GM21737 (cell line): ENCODE measurements around the gene ANKDD1B.
"Not testable (repeated sequence)": the region's sequence is repeated elsewhere in the genome, so short reads cannot be mapped to it uniquely, and the experiment has no call there.

Experiments used
- ATAC-seq: cut with Tn5 transposase; IDR thresholded peaks from one replicate; pipeline ENCODE4 v1.9.1; 2021; ENCODE audit warnings: mild to moderate bottlenecking, moderate library complexity; ENCODE audit not compliant: unreplicated experiment

The ANKDD1B gene

DNA sequence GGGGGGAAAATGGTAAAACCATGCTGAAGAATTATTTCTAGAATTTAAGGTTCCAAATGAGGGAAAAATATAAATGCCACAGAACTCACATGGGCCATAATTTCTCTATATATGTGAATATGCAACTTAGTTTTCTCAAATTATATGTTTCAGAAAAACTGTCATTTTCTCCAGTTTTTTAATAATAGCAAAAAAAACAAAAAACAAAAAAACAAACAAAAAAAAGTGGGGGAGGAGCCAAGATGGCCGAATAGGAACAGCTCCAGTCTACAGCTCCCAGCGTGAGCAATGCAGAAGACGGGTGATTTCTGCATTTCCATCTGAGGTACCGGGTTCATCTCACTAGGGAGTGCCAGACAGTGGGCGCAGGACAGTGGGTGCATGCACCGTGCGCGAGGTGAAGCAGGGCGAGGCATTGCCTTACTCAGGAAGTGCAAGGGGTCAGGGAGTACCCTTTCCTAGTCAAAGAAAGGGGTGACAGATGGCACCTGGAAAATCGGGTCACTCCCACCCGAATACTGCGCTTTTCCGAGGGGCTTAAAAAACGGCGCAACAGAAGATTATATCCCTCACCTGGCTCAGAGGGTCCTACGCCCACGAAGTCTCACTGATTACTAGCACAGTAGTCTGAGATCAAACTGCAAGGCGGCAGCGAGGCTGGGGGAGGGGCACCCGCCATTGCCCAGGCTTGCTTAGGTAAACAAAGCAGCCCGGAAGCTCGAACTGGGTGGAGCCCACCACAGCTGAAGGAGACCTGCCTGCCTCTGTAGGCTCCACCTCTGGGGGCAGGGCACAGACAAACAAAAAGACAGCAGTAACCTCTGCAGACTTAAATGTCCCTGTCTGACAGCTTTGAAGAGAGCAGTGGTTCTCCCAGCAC lies 84.5 kb downstream of the ANKDD1B start:
- not testable (repeated sequence) for ATAC-seq

DNA sequence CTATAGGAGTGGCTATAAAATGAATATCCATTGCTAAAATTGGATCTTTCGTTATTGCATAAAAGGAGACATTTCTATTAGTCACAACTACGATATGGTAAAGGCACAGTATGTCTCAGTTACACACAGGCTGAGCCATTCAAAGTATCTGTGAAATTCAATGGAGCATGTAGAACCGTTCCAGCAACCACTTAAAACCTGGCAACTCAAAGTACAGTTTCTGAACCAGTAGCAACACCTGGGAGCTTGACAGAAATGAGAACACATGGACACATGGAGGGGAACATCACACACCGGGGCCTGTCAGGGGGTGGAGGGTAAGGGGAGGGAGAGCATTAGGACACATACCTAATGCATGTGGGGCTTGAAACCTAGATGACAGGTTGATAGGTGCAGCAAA lies 90.6 kb downstream of the ANKDD1B start:
- ATAC-seq = no peak

DNA sequence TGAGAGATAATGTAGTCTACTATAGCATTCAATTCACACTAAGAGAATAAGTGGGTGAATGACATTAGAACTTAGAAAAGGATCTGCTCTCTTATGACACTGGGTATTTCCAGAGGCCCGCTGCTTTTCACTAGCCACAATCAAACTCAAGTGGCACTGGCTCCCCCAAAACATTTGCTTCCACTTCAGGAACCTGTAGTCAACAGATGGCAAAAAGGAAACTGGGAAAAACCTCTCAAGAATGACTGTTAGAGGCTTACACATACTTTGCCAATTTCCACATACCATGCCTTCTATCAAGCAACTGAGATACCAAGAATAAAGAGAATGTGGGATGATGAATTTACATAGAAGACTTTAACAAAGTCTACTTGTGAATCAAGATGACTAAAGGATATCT lies 94.8 kb downstream of the ANKDD1B start:
- ATAC-seq = no peak

DNA sequence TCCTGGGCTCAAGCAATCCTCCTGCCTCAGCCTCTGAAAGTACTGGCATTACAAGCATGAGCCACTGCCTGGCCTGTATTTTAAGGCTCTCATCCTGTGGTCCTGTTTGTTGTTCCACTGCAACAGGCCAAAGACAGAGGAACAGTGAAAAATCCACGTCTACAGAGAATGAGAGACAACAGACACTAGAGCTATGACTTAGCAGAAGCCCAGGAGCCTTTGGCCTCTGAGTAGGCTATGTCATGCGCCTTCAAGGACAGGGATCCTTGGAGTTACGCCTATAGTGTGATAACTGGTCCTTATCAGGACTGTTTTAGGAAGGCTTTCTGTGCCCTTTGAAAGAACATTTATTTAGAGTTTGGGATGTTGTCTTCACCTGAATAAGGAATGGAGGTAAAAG lies 95.5 kb downstream of the ANKDD1B start:
- ATAC-seq = no peak

DNA sequence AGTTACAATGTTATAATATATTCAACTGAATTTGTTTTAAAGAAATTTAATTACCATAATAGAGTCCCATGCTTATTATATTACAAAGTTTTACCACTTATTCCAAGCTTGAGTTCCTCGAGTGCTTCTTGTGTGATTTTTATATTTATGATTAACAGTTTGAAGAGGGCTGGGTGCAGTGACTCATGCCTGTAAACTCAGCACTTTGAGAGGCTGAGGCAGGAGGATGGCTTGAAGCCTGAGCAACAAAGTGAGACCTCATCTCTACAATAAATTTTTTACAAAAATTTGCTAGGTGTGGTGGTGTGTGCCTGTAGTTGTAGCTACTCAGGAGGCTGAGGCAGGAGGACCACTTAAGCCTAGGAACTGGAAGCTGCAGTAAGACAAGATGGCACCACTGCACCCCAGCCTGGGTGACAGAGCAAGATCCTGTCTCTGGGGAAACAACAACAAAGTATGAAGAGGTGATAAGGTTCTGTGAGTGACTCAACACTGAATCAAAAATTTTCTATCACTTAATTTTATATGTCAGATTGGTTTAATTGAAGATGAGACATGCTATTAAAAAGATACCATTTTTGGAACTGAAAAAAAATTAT lies 96.8 kb downstream of the ANKDD1B start:
- ATAC-seq = no peak

DNA sequence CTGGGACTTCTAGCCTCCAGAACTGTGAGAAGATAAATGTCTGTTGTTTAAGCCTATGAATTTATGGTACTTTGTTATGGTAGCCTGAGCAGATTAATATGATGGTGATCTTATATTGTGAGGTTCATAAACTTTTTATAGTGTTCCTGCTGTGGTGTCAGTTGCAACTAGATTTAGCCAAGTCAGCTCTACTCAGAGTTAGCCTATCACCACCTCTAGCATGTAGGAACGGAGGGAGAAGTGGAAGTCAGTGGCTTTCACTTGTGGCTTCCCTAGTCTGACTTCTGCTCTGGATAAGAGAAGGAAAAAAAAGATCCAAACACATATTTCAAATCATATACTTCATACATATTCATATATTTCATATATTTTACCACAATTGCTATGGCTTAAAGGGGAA lies 99.4 kb downstream of the ANKDD1B start:
- ATAC-seq = no peak

DNA sequence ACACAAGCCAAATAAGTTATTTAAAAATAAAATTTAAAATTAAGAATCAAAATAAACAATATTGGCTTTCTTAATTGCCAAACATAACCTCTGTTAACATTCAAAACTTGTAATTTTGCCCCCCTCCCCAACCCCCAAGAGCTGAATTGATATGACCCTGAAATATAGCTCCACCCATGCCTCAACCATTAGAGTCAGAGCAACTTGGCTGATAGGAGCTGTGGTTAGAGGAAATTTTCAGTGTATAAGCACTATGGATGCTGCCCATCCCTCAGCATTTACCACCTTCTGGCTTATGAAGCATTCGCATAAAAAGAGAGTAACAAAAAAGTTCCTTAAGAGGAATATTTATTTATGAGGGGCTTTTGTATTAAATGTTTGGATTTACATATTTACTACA lies 99.9 kb downstream of the ANKDD1B start:
- no peak for ATAC-seq

DNA sequence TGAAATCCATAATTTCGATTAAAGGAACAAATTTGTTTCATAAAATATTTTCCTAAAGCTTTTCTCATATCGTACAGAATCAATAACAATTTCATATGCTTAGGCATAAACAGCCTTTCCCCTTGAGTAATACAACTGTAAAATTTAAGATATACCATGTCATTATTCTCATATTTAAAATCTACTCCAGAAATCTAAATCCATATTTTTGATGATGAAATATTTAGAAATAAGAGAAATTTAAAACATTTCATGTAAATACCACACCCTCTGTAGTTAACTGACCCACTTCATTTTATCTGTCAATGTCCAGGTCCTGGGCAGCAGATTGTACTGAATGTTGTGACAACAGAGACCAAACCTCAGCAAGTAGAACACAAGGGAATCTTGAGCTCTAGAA lies 100.8 kb downstream of the ANKDD1B start:
- ATAC-seq = no peak

DNA sequence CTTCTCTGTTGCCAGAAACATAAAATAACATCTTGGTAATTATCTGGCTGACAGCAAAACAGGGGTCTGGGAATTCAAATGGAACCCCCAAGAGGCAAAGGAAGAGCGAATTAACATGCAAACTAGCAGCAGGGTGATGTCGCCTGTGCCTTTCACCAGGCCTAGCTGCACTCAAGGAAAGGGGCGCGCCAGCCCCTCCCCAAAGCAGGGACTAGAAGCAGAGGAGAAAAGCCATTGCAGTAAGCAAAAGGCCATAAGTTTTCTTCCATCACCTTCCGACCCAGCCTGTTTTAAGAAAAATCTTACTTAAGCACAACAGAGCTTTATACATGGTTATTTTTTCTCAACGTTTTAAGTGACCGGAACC lies 105.4 kb downstream of the ANKDD1B start:
- peak; percentile 11 for ATAC-seq

DNA sequence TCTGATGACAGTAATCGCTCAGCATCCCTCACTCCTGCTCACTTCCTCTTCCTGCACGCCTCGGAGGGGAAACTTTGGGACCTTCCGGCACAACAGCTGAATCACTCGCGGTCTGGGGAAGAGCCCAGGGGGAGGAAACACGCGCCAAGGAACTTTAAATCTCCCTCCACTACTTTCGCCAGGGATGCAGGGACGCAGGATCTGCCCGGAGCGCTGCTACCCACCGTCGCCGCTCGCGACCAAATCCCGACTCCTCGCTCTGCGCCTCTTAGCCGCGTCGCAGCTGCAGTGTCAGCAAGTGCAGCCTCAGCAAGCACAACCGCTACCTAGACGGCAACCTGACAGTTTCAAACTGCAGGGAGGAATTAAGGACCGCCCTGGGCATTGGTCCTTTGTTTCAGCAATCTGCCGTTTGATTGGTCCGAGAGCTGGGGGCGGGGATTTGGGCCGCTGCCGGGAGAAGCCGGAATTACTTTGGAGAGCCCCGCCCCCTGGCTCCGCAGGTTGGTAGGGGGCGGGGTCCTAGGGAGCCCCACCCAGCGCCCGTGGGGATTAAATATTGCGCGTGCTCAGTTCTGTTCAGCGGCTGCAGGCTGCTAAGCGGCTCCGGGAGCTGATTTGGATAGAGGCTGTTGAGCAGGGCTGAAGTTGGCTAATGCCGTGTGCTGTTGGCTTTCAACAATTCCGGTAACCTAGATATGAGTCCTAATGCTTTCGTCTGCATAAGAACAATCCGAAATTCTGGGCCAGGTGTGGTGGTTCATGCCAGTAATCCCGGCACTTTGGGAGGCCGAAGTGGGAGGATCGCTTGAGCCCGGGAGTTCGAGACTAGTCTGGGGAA lies 106.0 kb downstream of the ANKDD1B start, which contains the start of gene POC5:
Gene POC5, minus strand, starts transcription at position 356 of the 841 bp plus-strand sequence. CDS start 4,500 bp downstream, outside the sequence.
- ATAC-seq = peak; percentile 89

DNA sequence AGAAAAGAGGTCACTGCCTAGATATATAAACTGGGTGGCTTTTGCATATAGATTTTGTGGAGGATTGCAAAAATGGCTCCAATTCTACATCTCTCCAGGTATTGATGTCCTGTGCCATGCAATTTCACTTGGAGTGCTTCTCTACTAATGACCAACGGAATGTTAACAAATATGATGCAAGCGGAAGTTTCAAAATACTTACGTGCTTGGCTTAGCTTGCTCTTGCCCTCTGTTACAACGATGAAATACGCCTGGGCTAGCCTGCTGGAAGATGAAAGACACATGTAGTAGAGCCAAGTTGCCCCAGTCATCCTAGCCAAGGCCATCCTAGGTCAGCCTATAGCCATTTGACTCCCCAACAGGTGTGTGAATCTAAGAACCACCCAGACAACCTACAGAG lies 109.6 kb downstream of the ANKDD1B start:
- ATAC-seq = no peak
